GM21825 (cell line): ENCODE results near the gene RIMKLB.
"Not testable (repeated sequence)": the region's sequence is repeated elsewhere in the genome, so short reads cannot be mapped to it uniquely, and the experiment has no call there.

Experiments used
- ATAC-seq: cut with Tn5 transposase; IDR thresholded peaks from one replicate; pipeline ENCODE4 v1.9.1; 2021; ENCODE audit warnings: mild to moderate bottlenecking, moderate library complexity; ENCODE audit not compliant: unreplicated experiment

Gene RIMKLB

DNA sequence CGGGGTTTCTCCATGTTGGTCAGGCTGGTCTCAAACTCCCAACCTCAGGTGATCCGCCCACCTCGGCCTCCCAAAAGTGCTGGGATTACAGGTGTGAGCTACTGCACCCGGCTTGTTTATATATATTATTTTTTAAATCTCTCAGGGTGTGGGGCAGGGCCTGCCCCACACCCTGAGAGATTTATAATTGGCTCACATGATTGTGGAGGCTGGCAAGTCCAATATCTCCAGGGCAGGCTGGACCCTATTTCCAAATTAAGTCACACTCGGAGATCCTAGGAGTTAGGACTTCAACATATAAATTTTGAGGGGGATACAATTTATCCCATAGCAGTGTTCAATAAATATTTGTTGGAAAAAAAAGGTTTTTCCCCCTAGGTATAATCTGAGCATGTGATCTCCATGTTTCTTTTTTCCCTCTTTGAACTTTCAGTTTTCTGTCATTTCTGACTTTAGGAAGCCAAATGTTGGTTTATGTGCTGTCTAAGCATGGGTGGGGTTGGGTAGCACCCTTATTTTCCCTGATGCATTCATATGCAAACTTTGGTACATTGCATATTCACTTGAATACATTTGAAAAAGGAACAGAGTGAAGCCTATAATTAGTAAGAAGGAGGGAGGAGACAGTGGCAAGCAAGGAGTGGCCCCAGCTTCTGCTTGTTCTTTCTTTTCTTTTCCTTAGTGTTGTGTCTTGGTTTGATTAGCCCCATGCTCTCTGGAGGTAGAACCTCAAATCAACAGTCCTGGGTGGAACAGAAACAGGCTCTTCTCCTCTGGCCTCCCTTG lies 116.0 kb downstream of the RIMKLB start:
- no peak for ATAC-seq

GRCh38 chr12:8816448-8817050 lies 118.8 kb downstream of the RIMKLB start:
- no peak for ATAC-seq

DNA sequence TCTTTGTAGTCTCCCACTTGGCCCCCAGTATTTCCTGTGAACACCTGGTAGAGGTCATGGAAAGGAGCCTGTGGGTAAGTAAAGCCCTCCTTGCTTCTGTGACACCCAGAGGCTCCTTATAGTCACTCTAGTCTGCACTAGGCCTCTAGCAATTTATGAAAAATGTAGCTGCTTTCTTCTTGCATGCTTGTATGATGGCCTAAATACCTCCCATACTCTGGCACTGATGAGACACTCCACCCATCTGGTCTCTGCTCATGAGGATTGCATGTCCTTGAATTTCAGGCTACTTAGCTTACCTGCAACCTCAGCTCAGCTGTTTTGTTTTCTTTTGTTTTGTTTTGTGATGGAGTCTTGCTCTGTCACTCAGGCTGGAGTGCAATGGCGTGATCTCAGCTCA lies 120.1 kb downstream of the RIMKLB start:
- no peak for ATAC-seq

DNA sequence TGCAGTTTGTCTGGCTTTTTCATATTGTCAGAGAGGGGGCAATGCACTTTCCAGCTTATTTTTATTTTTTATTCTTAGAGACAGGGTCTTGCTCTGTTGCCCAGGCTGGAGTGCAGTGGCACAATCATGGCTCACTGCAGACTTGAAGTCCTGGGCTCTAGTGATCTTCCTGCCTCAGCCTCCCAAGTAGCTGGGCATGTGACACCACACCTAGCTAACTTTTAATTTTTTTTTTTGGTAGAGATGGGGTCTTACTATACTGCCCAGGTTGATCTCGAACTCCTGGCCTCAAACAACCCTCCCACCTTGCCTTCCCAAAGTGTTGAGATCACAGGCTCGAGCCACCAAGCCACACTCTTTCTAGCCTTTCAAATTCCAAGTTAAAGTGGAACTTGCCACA lies 120.7 kb downstream of the RIMKLB start:
- ATAC-seq: no peak

DNA sequence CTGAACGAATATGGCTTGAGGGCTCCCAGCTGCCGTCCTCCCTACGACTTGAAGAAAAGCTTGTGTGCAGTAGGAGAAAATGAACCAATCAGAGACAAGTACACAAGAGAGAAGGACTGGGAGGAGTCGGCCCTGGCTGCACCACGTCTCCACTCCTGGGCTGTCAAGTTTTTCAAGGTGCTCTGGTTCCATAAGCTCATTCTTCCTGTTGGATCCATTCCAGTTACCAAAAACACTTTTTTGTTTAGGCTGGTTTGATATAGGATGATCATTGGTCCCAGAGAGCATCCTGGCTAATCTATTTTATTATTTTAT lies 121.8 kb downstream of the RIMKLB start:
- no peak for ATAC-seq

GRCh38 chr12:8820676-8821407 lies 123.1 kb downstream of the RIMKLB start:
- not testable (repeated sequence) for ATAC-seq

GRCh38 chr12:8821591-8821990 lies 123.8 kb downstream of the RIMKLB start:
- ATAC-seq: no peak

DNA sequence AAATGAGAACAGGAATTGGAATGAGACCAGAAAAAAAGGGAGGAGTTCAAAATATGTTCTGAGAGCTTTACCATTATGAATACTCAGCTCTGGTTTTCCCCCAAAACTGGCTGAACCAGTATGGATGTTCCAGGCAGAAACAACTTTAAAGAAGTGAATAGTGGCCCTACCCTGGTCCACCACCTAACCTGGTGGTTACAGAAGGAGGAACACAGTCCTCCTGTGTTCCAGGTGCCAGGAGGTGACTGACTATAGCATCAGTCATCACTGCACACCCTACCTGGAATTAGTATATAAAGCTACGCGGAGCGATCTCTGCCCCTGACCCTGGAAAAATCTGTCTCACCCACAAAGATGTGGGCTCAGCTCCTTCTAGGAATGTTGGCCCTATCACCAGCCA lies 124.5 kb downstream of the RIMKLB start, which contains the start of gene A2ML1:
Gene A2ML1, plus strand, starts transcription at position 324 of the 400 bp plus-strand sequence. Its CDS starts 31 bp downstream, at position 355.
- ATAC-seq: no peak

DNA sequence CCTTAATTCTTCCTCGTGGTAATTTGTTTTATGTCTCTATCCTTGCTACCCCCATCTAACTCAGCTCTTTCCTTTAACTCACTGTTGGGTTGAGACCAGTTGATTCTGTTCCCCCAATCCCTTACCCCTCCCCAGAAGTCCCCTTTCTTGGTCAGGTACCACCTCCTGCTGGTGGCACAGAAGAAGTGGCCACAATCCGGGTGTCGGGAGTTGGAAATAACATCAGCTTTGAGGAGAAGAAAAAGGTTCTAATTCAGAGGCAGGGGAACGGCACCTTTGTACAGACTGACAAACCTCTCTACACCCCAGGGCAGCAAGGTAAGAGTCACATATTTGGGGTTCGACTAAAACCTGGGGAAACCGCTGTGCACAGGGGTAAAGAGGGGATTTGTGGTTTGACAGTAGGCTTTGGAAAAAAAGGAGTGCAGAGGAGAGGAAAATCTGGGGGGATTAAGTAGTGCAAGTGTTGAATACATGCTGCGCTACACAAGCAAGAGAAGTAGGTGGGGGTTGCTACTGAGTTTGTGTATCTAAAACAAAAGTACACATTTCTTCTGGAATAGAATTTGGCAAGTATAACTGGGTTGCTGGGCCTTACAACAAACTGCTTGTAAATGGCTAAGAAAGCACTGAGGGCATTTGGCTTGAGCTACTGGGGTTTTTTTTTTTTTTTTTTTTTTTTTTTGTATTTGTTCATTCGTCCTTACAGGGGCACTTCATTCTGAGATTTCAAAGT lies 125.9 kb downstream of the RIMKLB start:
- no peak for ATAC-seq

DNA sequence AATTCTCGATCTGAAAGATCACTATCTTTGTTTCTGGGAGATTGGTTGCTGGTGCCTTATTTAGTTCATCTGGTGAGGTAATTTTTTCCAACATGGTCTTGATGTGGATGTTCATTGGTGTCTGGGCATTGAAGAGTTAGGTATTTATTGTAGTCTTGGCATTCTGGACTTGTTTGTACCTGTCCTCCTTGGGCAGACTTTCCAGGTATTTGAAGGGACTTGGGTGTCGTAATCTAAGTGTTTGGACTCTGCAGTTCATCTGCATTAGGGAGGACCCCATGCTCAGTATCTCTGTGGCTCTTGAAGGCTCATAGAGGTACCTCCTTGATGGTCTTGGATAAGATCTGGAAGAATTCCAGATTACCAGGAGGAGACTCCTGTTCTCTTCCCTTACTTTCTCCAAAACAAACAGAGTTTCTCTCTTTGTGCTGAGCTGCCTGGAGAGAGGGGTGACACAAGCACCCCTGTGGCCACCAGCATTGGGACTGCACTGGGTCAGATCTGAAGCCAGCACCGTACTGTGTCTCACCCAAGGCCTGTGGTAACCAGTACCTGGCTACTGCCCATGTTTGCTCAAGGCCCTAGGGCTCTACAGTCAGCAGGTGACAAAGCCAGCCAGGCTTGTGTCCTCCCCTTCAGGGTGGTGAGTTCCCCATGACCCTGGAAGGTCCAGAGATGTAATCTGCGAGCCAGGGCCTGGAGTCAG lies 129.9 kb downstream of the RIMKLB start:
- ATAC-seq: no peak

DNA sequence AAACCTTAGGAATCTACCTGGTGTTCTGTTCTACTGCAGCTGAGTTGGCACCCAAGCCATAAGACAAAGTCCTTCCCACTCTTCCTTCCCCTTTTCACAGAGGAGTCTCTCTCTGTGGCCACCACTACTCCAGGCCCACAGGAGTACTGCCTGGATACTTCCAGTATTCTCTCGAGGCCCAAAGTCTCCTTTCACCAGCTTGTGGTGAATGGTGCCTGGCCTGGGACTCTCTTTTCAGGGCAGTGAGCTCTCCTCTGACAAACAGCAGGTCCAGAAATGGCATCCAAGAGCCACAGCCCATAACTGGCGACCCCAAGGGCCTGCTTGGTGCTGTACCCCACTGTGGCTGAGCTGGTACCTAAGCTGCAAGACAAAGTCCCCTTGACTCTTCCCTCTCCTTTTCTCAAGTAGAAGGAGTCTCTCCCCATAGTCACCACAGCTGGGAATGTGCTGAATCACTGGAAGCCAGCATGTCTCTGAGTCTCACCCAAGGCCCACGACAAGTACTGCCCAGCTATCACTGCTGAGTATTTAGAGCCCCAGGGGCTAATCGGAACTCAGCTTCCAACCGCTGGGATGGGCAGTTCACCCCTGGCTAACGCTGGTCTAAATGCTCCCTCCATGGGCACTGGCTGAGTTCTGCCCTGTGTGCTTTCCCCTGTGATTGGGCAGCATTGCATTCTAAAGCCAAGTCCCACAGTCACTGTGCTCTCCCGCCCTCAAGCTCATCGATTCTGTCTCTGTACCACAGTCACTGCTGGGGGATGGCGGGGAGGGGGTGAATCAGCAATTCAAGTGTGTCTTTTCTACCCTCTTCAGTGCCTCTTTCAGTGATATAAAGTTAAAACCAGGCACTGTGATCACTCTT lies 130.7 kb downstream of the RIMKLB start:
- no peak for ATAC-seq

DNA sequence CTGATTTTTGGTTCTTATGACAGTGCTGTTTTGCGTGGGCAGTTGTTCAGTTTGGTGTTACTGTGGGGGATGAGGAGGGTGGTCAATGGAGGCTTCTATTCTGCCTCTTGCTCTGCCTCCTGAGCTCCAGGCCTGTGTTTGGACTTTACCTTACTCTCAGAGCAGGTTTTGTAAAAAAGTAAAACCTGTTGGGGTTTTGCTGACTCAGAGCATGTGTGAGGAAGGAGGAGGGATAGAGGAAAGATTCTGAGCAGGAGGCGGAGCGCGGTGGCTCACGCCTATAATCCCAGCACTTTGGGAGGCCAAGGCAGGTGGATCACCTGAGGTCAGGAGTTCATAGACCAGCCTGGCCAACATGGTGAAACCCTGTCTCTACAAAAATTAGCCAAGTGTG lies 131.3 kb downstream of the RIMKLB start:
- ATAC-seq: no peak

DNA sequence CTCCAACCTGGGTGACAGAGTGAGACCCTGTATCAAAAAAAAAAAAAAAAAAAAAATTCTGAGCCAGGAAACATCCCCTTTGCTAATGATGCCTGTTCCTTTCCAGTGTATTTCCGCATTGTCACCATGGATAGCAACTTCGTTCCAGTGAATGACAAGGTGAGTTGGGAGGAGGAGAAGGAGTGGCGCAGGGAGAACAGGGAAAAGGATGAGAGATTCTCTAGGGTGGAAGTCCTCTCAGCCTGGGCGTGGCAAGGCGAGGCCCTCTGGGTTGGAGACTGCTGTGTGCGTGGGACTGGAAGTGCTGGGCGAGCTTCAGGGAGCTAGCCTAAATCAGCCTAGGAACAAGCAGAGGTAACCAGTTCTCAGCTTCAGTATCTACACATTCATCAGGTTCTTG lies 131.8 kb downstream of the RIMKLB start:
- no peak for ATAC-seq

DNA sequence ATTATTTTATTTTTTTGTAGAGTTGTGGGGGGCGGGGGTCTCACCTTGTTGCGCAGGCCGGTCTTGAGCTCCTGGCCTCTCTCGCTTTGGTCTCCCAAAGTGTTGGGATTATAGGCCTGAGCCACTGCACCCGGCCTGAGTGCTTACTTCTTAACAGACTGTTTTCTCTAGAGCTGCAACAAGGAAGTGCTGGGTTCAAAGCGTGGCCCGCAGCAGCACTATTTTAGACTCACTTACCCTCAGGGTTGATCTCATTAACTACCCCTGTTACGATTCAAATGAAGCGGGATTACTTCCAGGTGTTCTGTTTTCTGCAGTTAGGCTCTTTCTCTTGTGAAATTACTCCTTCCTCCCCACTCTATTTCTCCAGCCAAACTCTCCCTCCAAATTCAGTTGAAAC lies 133.3 kb downstream of the RIMKLB start:
- no peak for ATAC-seq

- ATAC-seq: no peak
These were observed 134.7 kb downstream of the RIMKLB start for GRCh38 chr12:8832500-8832899.
